Measurements from ENCODE around the gene SH3TC1.

DNA sequence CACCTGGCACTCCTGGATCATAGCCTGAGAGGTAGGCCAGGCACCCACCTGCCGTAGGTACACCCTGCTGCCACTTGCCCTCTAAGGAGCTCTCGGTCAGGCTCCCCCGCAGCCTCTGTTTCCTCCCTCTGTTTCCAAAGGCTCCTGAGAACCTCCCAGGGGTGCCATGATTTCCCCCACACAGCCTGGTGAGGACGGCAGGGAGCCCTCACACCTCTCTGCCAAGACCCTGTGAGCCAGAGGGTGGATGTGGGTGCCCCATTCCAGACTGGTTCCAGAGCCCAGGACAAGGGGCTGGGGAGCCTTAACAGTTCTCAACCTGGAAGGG is 38.9 kb upstream of the SH3TC1 start:
- TF ChIP-seq, protein P1, sequence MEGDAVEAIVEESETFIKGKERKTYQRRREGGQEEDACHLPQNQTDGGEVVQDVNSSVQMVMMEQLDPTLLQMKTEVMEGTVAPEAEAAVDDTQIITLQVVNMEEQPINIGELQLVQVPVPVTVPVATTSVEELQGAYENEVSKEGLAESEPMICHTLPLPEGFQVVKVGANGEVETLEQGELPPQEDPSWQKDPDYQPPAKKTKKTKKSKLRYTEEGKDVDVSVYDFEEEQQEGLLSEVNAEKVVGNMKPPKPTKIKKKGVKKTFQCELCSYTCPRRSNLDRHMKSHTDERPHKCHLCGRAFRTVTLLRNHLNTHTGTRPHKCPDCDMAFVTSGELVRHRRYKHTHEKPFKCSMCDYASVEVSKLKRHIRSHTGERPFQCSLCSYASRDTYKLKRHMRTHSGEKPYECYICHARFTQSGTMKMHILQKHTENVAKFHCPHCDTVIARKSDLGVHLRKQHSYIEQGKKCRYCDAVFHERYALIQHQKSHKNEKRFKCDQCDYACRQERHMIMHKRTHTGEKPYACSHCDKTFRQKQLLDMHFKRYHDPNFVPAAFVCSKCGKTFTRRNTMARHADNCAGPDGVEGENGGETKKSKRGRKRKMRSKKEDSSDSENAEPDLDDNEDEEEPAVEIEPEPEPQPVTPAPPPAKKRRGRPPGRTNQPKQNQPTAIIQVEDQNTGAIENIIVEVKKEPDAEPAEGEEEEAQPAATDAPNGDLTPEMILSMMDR (IDR thresholded peaks at IDR 0.05), result no peak
- no peak for TF ChIP-seq POLR2A (IDR thresholded peaks at IDR 0.05)
